Embryonic facial prominence (tissue), 1 donor: Measurements from ENCODE around the gene DKK3.

Source experiments
- DNase-seq: peaks from one replicate; pipeline ENCODE4 v3.0.0-alpha.2; 2016; ENCODE audit errors: extremely low spot score

The DKK3 gene

GRCh38 chr11:12031856-12032544, 23.6 kb upstream of the DKK3 start:
- no peak for DNase-seq

GRCh38 chr11:12029738-12030363, 21.4 kb upstream of the DKK3 start:
- no peak for DNase-seq

- DNase-seq: no peak
These were observed 20.7 kb upstream of the DKK3 start for GRCh38 chr11:12029119-12029518.

- no peak for DNase-seq
These were observed 19.9 kb upstream of the DKK3 start for GRCh38 chr11:12028303-12028702.

- no peak for DNase-seq
These were observed 18.1 kb upstream of the DKK3 start for GRCh38 chr11:12026331-12027211.

GRCh38 chr11:12024254-12024926, 16.0 kb upstream of the DKK3 start:
- no peak for DNase-seq

GRCh38 chr11:12023015-12023414, 14.6 kb upstream of the DKK3 start:
- DNase-seq: no peak

GRCh38 chr11:12020546-12020945, 12.1 kb upstream of the DKK3 start:
- DNase-seq: no peak

GRCh38 chr11:12019866-12020416, 11.5 kb upstream of the DKK3 start:
- DNase-seq: no peak

- DNase-seq: no peak
These were observed 10.9 kb upstream of the DKK3 start for GRCh38 chr11:12019337-12019736.

GRCh38 chr11:12017865-12018453, 9.5 kb upstream of the DKK3 start:
- DNase-seq: no peak

GRCh38 chr11:12017243-12017678, 8.8 kb upstream of the DKK3 start:
- DNase-seq: no peak

- no peak for DNase-seq
These were observed 7.8 kb upstream of the DKK3 start for GRCh38 chr11:12016246-12016645.

- no peak for DNase-seq
These were observed 7.1 kb upstream of the DKK3 start for GRCh38 chr11:12015486-12015885.

- DNase-seq: no peak
These were observed 5.4 kb upstream of the DKK3 start for GRCh38 chr11:12013781-12014180.

GRCh38 chr11:12009617-12010321, 1.3 kb upstream of the DKK3 start:
- no peak for DNase-seq

GRCh38 chr11:12008790-12009616, 577 bp upstream of the DKK3 start:
- DNase-seq: no peak

GRCh38 chr11:12007230-12007593, 1.2 kb downstream of the DKK3 start:
- DNase-seq: no peak

GRCh38 chr11:12006552-12007229, 1.7 kb downstream of the DKK3 start:
- no peak for DNase-seq
